A549 (cell line): ENCODE data around the gene NENF. TPM values are rescaled to one million over a fixed set of nuclear protein-coding genes. Genes with fewer than 3 reads are reported as not detected.

Experiments used
- ATAC-seq, 2 experiments: fragments of 200-7000 bp in 1 of 2; fragments of >200 bp in 1 of 2; cut with Nextera tagmentation in 1 of 2; cut with Tn5 transposase in 1 of 2; 3 replicates each; pipeline versions ENCODE4 v1.8.0 to v1.9.1; 2018 to 2020; ENCODE audit warnings: mild to moderate bottlenecking in 1 of 2, moderate library complexity in 1 of 2
- CTCF ChIA-PET: fragments of 300-600 bp; sonication (Branson Sonifier 250); formaldehyde crosslinking; extraction: SDS; loops from one replicate; lab custom pipeline; 2021; ENCODE audit warnings: antibody characterized with exemption, inconsistent platforms; lab: Yijun Ruan, JAX
- POLR2A ChIA-PET: fragments of 350-600 bp; formaldehyde crosslinking; extraction: SDS; loops from one replicate; lab custom pipeline; 2021; ENCODE audit warnings: antibody characterized with exemption, inconsistent platforms; lab: Yijun Ruan, JAX
- DNase-seq, 2 experiments: peaks; one replicate each; pipeline versions ENCODE4 v3.0.0 to v3.0.0-alpha.2; 2011 to 2016; ENCODE audit warnings: low read depth in 1 of 2, low spot score in 1 of 2
- FAIRE-seq: peaks from 2 replicates; lab custom pipeline; 2011; peaks lifted over from hg19 to GRCh38; lab: Jason Lieb, UNC
- H3K27ac ChIP-seq, 2 experiments: fragments of >200 bp; sonication (Bioruptor Twin); formaldehyde crosslinking; 3 replicates each; pipeline ENCODE4 v1.5.1; 2016 to 2017
- H3K4me1 ChIP-seq: fragments of >200 bp; sonication (Bioruptor Twin); formaldehyde crosslinking; 3 replicates; pipeline ENCODE4 v1.6.1; 2016
- H3K4me2 ChIP-seq: fragments of >200 bp; sonication (Bioruptor Twin); formaldehyde crosslinking; 3 replicates; pipeline ENCODE4 v1.6.1; 2016
- H3K4me3 ChIP-seq: fragments of >200 bp; sonication (Bioruptor Twin); formaldehyde crosslinking; 3 replicates; pipeline ENCODE4 v1.5.1; 2016
- H3K9me3 ChIP-seq: fragments of >200 bp; sonication (Bioruptor Twin); formaldehyde crosslinking; 3 replicates; pipeline ENCODE4 v1.6.1; 2016
- BHLHE40 ChIP-seq: IDR thresholded peaks from 2 replicates; pipeline ENCODE4 v1.6.1; 2012; ENCODE audit warnings: low read depth, low read length, inconsistent platforms
- CHD2 ChIP-seq: fragments of 150-350 bp; IDR thresholded peaks from 2 replicates; pipeline ENCODE4 v1.6.1; 2014; ENCODE audit warnings: low read length; ENCODE audit not compliant: partially characterized antibody
- ESRRA ChIP-seq: fragments of 150-350 bp; IDR thresholded peaks from 2 replicates; pipeline ENCODE4 v1.6.1; 2014; ENCODE audit warnings: mild to moderate bottlenecking, low read length, borderline replicate concordance
- GATA3 ChIP-seq: IDR thresholded peaks from 2 replicates; pipeline ENCODE4 v1.6.1; 2012; ENCODE audit warnings: borderline replicate concordance
- NPAS2 ChIP-seq: fragments of 250-450 bp; sonication (Bioruptor Pico); IDR thresholded peaks from 2 replicates; pipeline ENCODE4 v1.8.0; 2022; ENCODE audit warnings: mild to moderate bottlenecking, moderate library complexity, borderline replicate concordance
- PHF8 ChIP-seq: fragments of 200-600 bp; sonication (generic); IDR thresholded peaks from 2 replicates; pipeline ENCODE4 v1.6.1; 2016; ENCODE audit warnings: low read depth, mild to moderate bottlenecking, antibody characterized with exemption, moderate library complexity, borderline replicate concordance
- POLR2AphosphoS2 ChIP-seq: conservative IDR thresholded peaks from 2 replicates; pipeline ENCODE4 v1.6.1; 2012; ENCODE audit warnings: low read length, improper control_type of control experiment, inconsistent platforms
- RAD21 ChIP-seq, 2 experiments: fragments of >200 bp in 1 of 2; sonication (Bioruptor Twin) in 1 of 2; formaldehyde crosslinking in 1 of 2; IDR thresholded peaks in 1 of 2; conservative IDR thresholded peaks in 1 of 2; 2 replicates in 1 of 2; 3 replicates in 1 of 2; pipeline ENCODE4 v1.6.1; 2012 to 2018; ENCODE audit warnings: inconsistent platforms in 1 of 2
- SMC3 ChIP-seq: fragments of >200 bp; sonication (Bioruptor Twin); formaldehyde crosslinking; IDR thresholded peaks from 3 replicates; pipeline ENCODE4 v1.6.1; 2018; ENCODE audit warnings: inconsistent platforms
- ZFP36 ChIP-seq: fragments of 450-650 bp; IDR thresholded peaks from 2 replicates; pipeline ENCODE4 v1.6.1; 2014; ENCODE audit warnings: borderline replicate concordance; ENCODE audit not compliant: partially characterized antibody
- WGBS: methylation state at CpG from one replicate; pipeline ENCODE4 v1.1.6; 2017; ENCODE audit errors: missing lambda C conversion rate; 5-methylcytosine and 5-hydroxymethylcytosine counted together
- polyA plus RNA-seq, 4 experiments: library from polyadenylated mRNA; depleted of rRNA in 3 of 4; stranded (reverse); fragments of >200 nt; fragmentation: RNase III in 1 of 4; extraction: RNeasy Plus Mini Kit Qiagen cat#74134 plus additional on column Dnase treatment in 1 of 4; gene quantifications; 2 replicates in 3 of 4; 3 replicates in 1 of 4; pipeline ENCODE4 v1.2.3, GENCODE V29; 2011 to 2017
- TF ChIP-seq, protein P1 (sequence below): fragments of >200 bp; sonication (Bioruptor Twin); formaldehyde crosslinking; IDR thresholded peaks from 3 replicates; pipeline ENCODE4 v1.5.1; 2016
- TF ChIP-seq, protein P2 (sequence below): fragments of 150-350 bp; IDR thresholded peaks from 2 replicates; pipeline ENCODE4 v1.6.1; 2014; ENCODE audit warnings: low read depth, mild to moderate bottlenecking, low read length
- TF ChIP-seq, protein P3 (sequence below): fragments of 200-600 bp; sonication (generic); IDR thresholded peaks from 2 replicates; pipeline ENCODE4 v1.6.1; 2016; ENCODE audit warnings: antibody characterized with exemption, mild to moderate bottlenecking, moderate library complexity

The NENF gene
- polyA plus RNA-seq, 2 of the 4 experiments (the other 2 are of a cell fraction): 55.3 to 83.9 TPM

DNA sequence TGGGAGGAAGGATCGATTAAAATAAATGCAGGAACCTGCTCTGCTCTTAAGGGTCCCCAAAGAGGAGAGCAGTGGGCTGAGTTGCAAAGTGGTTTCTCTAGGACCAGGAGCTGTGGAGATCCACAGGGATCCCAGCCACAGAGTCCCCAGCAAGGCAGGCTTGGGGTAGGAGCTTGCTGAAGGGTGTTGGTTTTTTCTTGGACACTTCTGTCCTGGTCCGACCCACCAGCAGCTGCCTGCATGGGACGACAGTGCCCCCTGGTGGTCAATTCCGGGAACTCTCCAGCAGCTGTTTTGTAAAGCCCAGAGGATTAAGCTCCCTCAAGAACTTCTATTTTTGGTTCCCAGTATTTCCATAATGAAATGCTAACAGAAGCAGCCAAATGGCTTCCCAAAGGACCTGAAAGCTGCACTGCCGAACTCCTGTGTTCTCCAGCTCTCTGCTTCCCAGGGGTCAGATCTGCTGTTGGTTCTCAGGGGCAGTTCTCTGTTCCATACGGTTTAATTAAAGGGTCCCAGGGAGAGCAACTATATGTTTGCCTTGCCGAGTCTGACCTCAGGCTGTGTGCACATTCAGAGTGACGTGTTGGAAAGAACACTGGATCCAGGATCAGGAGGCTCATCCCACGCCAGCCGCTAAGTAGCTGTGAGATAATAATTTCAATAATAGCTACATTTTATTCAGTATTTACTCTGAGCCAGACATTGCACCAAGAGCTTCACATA lies 23.2 kb downstream of the NENF start:
- ATAC-seq: peak; percentile 84 to 91
- no peak for FAIRE-seq
- Histone ChIP-seq H3K4me3 (no peak overlapping the region), H3K4me2 (no peak overlapping the region), H3K27ac (no peak overlapping the region), H3K9me3 (peaks cover 10% of the 10 kb centered on the region; the same call in 1 of the 3 replicates), H3K4me1 (no peaks in the 10 kb centered on the region)
- DNase-seq: peak; percentile 80 to 82
- WGBS: 34% methylated on average over 10 of the region's 10 CpGs
- ChIA-PET POLR2A (interaction anchor here (0.9 to 1.5 kb wide), 5 partner anchors 14 to 421 kb away, joined by 3 to 8 read pairs (median 4); partner anchors contain the start of genes ATF3, DTL and INTS7), CTCF (interaction anchor here (0.6 to 12.8 kb wide), 87 partner anchors 9 to 1014 kb away, joined by 3 to 230 read pairs (median 4); partner anchors contain the start of genes DTL, INTS7, NENF and PACC1)
- TF ChIP-seq RAD21 (conservative IDR thresholded peaks at IDR 0.05 in 1 of 2, IDR thresholded peaks at IDR 0.05 in 1 of 2): peak; percentile 96 to 98
- TF ChIP-seq SMC3: peak; percentile 91
- TF ChIP-seq BHLHE40: 0 out of 2 replicates have a peak, but pooled peaks have one; percentile 22
- no peak for TF ChIP-seq ZFP36
- TF ChIP-seq, protein P1, sequence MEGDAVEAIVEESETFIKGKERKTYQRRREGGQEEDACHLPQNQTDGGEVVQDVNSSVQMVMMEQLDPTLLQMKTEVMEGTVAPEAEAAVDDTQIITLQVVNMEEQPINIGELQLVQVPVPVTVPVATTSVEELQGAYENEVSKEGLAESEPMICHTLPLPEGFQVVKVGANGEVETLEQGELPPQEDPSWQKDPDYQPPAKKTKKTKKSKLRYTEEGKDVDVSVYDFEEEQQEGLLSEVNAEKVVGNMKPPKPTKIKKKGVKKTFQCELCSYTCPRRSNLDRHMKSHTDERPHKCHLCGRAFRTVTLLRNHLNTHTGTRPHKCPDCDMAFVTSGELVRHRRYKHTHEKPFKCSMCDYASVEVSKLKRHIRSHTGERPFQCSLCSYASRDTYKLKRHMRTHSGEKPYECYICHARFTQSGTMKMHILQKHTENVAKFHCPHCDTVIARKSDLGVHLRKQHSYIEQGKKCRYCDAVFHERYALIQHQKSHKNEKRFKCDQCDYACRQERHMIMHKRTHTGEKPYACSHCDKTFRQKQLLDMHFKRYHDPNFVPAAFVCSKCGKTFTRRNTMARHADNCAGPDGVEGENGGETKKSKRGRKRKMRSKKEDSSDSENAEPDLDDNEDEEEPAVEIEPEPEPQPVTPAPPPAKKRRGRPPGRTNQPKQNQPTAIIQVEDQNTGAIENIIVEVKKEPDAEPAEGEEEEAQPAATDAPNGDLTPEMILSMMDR: peak; percentile 97
- TF ChIP-seq, protein P2, sequence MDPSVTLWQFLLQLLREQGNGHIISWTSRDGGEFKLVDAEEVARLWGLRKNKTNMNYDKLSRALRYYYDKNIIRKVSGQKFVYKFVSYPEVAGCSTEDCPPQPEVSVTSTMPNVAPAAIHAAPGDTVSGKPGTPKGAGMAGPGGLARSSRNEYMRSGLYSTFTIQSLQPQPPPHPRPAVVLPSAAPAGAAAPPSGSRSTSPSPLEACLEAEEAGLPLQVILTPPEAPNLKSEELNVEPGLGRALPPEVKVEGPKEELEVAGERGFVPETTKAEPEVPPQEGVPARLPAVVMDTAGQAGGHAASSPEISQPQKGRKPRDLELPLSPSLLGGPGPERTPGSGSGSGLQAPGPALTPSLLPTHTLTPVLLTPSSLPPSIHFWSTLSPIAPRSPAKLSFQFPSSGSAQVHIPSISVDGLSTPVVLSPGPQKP: no peak

DNA sequence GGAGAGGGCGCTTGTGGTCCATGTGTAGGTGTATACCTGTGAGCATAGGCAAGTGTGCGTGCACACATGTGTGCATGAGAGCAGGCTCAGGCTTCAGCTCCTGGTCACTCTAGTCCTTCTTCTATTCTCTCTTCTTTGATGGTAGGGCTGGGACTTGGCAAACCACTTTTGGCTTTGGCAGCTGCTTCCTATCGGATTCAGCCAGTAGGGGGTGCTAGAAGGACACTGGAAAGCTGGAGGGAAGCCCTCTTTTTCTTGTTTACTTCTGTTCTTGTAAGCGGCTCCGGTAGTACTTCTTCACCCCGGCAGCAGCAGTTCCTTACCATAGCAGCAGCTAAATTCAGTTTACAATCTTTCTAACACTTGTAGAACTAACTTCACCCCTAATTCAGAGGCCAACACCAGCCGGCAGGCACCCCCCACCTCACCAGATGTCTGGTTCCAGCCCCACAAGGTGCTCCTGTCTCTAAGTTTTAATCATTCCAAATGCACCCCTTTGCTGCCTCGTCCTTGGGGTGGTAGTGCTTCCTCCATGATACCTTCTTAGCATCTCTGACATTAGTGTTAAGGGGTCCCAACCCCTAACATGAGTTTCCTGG lies 25.1 kb downstream of the NENF start:
- FAIRE-seq (no peak), ATAC-seq (no peak), DNase-seq (peak; percentile 37 to 71)
- TF ChIP-seq SMC3: peak; percentile 40; the same call in 1 of the 3 replicates
- TF ChIP-seq, protein P1: peak; percentile 51
- peak; percentile 52 to 73 for TF ChIP-seq RAD21 (conservative IDR thresholded peaks at IDR 0.05 in 1 of 2, IDR thresholded peaks at IDR 0.05 in 1 of 2)
- TF ChIP-seq NPAS2 (CRISPR knock-in tag): no peak
- no peak for TF ChIP-seq ESRRA
- no peak overlapping the region for H3K27ac ChIP-seq
- WGBS: 42% methylated on average over 8 of the region's 8 CpGs
- POLR2A ChIA-PET: interaction anchor here (1.5 kb wide), 1 partner anchor 151 kb away, joined by 6 read pairs; the partner anchor contains the start of gene ATF3
- peaks cover 10% of the 10 kb centered on the region; the same call in 1 of the 3 replicates for H3K9me3 ChIP-seq
- H3K4me3 ChIP-seq: no peak overlapping the region
- H3K4me1 ChIP-seq: no peaks in the 10 kb centered on the region
- CTCF ChIA-PET: interaction anchor here (0.7 to 12.8 kb wide), 24 partner anchors 9 to 777 kb away, joined by 3 to 230 read pairs (median 6); partner anchors contain the start of gene NENF
- H3K4me2 ChIP-seq: no peak overlapping the region

DNA sequence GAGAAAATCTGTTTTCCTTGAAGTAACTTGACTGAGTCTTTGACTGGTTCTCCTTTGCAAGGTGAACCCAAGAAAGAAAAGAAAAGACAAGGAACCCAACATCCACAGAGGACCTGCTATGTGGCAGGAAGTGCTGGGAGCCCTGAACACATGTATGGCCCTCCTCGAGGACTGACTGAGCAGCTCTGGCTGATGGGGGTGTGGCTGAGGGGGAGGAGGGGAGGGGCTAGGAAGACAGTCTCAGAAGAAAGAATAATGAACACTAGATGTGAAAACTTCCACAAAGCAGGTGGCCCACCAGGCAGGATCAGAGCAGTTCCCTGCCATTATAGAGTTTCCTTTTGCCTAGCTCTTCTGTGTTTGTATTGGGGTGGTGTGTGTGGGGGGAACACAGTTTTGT lies 26.1 kb downstream of the NENF start:
- TF ChIP-seq GATA3: no peak
- TF ChIP-seq PHF8: no peak
- no peak for TF ChIP-seq CHD2
- no peak for TF ChIP-seq POLR2AphosphoS2
- TF ChIP-seq, protein P3, sequence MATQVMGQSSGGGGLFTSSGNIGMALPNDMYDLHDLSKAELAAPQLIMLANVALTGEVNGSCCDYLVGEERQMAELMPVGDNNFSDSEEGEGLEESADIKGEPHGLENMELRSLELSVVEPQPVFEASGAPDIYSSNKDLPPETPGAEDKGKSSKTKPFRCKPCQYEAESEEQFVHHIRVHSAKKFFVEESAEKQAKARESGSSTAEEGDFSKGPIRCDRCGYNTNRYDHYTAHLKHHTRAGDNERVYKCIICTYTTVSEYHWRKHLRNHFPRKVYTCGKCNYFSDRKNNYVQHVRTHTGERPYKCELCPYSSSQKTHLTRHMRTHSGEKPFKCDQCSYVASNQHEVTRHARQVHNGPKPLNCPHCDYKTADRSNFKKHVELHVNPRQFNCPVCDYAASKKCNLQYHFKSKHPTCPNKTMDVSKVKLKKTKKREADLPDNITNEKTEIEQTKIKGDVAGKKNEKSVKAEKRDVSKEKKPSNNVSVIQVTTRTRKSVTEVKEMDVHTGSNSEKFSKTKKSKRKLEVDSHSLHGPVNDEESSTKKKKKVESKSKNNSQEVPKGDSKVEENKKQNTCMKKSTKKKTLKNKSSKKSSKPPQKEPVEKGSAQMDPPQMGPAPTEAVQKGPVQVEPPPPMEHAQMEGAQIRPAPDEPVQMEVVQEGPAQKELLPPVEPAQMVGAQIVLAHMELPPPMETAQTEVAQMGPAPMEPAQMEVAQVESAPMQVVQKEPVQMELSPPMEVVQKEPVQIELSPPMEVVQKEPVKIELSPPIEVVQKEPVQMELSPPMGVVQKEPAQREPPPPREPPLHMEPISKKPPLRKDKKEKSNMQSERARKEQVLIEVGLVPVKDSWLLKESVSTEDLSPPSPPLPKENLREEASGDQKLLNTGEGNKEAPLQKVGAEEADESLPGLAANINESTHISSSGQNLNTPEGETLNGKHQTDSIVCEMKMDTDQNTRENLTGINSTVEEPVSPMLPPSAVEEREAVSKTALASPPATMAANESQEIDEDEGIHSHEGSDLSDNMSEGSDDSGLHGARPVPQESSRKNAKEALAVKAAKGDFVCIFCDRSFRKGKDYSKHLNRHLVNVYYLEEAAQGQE: no peak
- H3K9me3 ChIP-seq: peaks cover 10% of the 10 kb centered on the region; the same call in 1 of the 3 replicates
- 42% methylated on average over 1 of the region's 1 CpG for WGBS
- ATAC-seq (no peak), DNase-seq (no peak), FAIRE-seq (no peak)
- CTCF ChIA-PET: interaction anchor here (1.4 to 12.8 kb wide), 8 partner anchors 10 to 778 kb away, joined by 4 to 230 read pairs (median 7); no protein-coding TSS in a partner anchor
- H3K4me3 ChIP-seq: no peak overlapping the region
- POLR2A ChIA-PET: no interaction called here
- H3K27ac ChIP-seq: no peak overlapping the region
- no peaks in the 10 kb centered on the region for H3K4me1 ChIP-seq
- no peak overlapping the region for H3K4me2 ChIP-seq
